ENCODE results near the gene DNAJB8.

GRCh38 chr3:128501431-128501830 is 34.7 kb upstream of the DNAJB8 start:
- no peak for TF ChIP-seq POLR2AphosphoS5 (IDR thresholded peaks at IDR 0.05)
- TF ChIP-seq CTCF (IDR thresholded peaks at IDR 0.05), result no peak
